K562 (cell line): ENCODE results near the gene BHLHE40. TPM values are rescaled to one million over a fixed set of nuclear protein-coding genes. Genes with fewer than 3 reads are reported as not detected.

ENCODE experiments used
- ARID1B ChIP-seq: fragments of 450-650 bp; IDR thresholded peaks from 2 replicates; pipeline ENCODE4 v1.6.1; 2016; ENCODE audit warnings: antibody characterized with exemption, mild to moderate bottlenecking, inconsistent platforms
- BRD9 ChIP-seq: fragments of 450-650 bp; IDR thresholded peaks from 2 replicates; pipeline ENCODE4 v1.6.1; 2018; ENCODE audit warnings: low read depth; ENCODE audit not compliant: partially characterized antibody
- DDX20 ChIP-seq: fragments of 450-650 bp; IDR thresholded peaks from 2 replicates; pipeline ENCODE4 v1.6.1; 2016; ENCODE audit warnings: missing genetic modification characterization, low read depth, mild to moderate bottlenecking, missing compliant biosample characterization, moderate library complexity
- ELF4 ChIP-seq: fragments of 450-650 bp; formaldehyde crosslinking; IDR thresholded peaks from 2 replicates; pipeline ENCODE4 v1.4.0; 2022; ENCODE audit warnings: missing genetic modification characterization
- FOXA1 ChIP-seq: fragments of 450-650 bp; IDR thresholded peaks from 2 replicates; pipeline ENCODE4 v1.6.1; 2016; ENCODE audit warnings: mild to moderate bottlenecking, borderline replicate concordance
- FOXJ2 ChIP-seq: fragments of 200-800 bp; sonication (Bioruptor generic); IDR thresholded peaks from 2 replicates; pipeline ENCODE4 v1.6.1; 2016; ENCODE audit warnings: missing genetic modification characterization, missing compliant biosample characterization
- MECOM ChIP-seq: fragments of 250-450 bp; sonication (Bioruptor Pico); IDR thresholded peaks from 2 replicates; pipeline ENCODE4 v1.8.0; 2022; ENCODE audit warnings: inconsistent platforms
- MED1 ChIP-seq: sonication (generic); formaldehyde crosslinking; IDR thresholded peaks from 2 replicates; pipeline ENCODE4 v1.8.1; 2023; ENCODE audit warnings: missing genetic modification reagents, borderline replicate concordance
- PYGO2 ChIP-seq: fragments of 450-650 bp; IDR thresholded peaks from 2 replicates; pipeline ENCODE4 v1.6.1; 2016; ENCODE audit warnings: mild to moderate bottlenecking, missing genetic modification characterization, moderate library complexity, missing compliant biosample characterization
- RUNX1 ChIP-seq: sonication (generic); IDR thresholded peaks from 2 replicates; pipeline ENCODE4 v1.6.1; 2016; ENCODE audit warnings: antibody characterized with exemption, low read depth
- SMARCB1 ChIP-seq: IDR thresholded peaks from 2 replicates; pipeline ENCODE4 v1.6.1; 2011; ENCODE audit warnings: improper control_type of control experiment, low read depth; ENCODE audit not compliant: insufficient read length
- SNAPC5 ChIP-seq: fragments of 250-450 bp; sonication (Bioruptor Pico); IDR thresholded peaks from 2 replicates; pipeline ENCODE4 v1.8.0; 2021; ENCODE audit warnings: moderate library complexity, mild to moderate bottlenecking, inconsistent platforms
- TEAD4 ChIP-seq, 2 experiments: sonication (generic) in 1 of 2; formaldehyde crosslinking in 1 of 2; IDR thresholded peaks; 2 replicates each; pipeline versions ENCODE4 v1.6.1 to v1.8.0; 2012 to 2022; ENCODE audit warnings: borderline replicate concordance in 1 of 2, inconsistent platforms in 1 of 2, low read length in 1 of 2, mild to moderate bottlenecking in 1 of 2, missing genetic modification reagents in 1 of 2
- THAP12 ChIP-seq: fragments of 250-450 bp; sonication (Bioruptor Pico); IDR thresholded peaks from 2 replicates; pipeline ENCODE4 v1.9.0; 2021; ENCODE audit warnings: mild to moderate bottlenecking, inconsistent platforms
- WHSC1 ChIP-seq: IDR thresholded peaks from one replicate; pipeline ENCODE4 v1.6.1; 2012; ENCODE audit warnings: low read length, control low read depth, inconsistent platforms
- ZBTB11 ChIP-seq, 3 experiments: fragments of 200-800 bp in 1 of 3; fragments of 250-450 bp in 1 of 3; fragments of 450-650 bp in 1 of 3; sonication (Bioruptor Pico) in 1 of 3; sonication (Bioruptor generic) in 1 of 3; formaldehyde crosslinking in 1 of 3; IDR thresholded peaks; 2 replicates each; pipeline versions ENCODE4 v1.6.1 to v1.8.0; 2016 to 2022; ENCODE audit warnings: mild to moderate bottlenecking in 2 of 3, missing genetic modification characterization in 2 of 3, missing compliant biosample characterization in 1 of 3, moderate library complexity in 1 of 3
- ZBTB2 ChIP-seq: fragments of 450-650 bp; IDR thresholded peaks from 2 replicates; pipeline ENCODE4 v1.6.1; 2016; ENCODE audit warnings: antibody characterized with exemption
- ZNF324 ChIP-seq: fragments of 250-450 bp; sonication (Bioruptor Pico); IDR thresholded peaks from 2 replicates; pipeline ENCODE4 v1.4.0; 2020; ENCODE audit warnings: mild to moderate bottlenecking
- polyA plus RNA-seq, 8 experiments: library from polyadenylated mRNA; depleted of rRNA in 4 of 8; stranded (reverse) in 5 of 8; unstranded in 3 of 8; fragments of >200 nt; fragmentation: Nextera tagmentation in 2 of 8; fragmentation: Illumina TruSeq in 1 of 8; extraction: Ambion mirVana in 2 of 8; extraction: Trizol in 1 of 8; gene quantifications; 2 replicates each; pipeline versions ENCODE4 v1.2.1 to v1.2.3, GENCODE V29; 2011 to 2014; ENCODE audit warnings: inconsistent platforms in 1 of 8, missing spikeins in 1 of 8
- total RNA-seq, 7 experiments: library from RNA; depleted of rRNA in 6 of 7; stranded (reverse); fragments of >200 nt in 6 of 7; fragmentation: Illumina TruSeq in 2 of 7; extraction: Trizol in 2 of 7; gene quantifications; 2 replicates each; pipeline versions ENCODE4 v1.2.1 to v1.2.3, GENCODE V29; 2011 to 2021; ENCODE audit warnings: low replicate concordance in 1 of 7

Gene BHLHE40
- total and polyA plus RNA-seq, 9 of the 15 experiments (the other 6 are each of a cell fraction or from before 2014, with no cell fraction given), result 12.0 to 83.9 (median 31.4) TPM

GRCh38 chr3:5021116-5022092, 42.2 kb downstream of the BHLHE40 start (continued):
- TF ChIP-seq ZBTB11 (CRISPR knock-in tag; IDR thresholded peaks at IDR 0.05) (peak in 1 of 3 experiments; percentile 61; a peak in 2 of 6 replicates), BRD9 (peak; percentile 73), PYGO2 (tag) (no peak), RUNX1 (no peak), MED1 (CRISPR knock-in tag) (no peak), ZBTB2 (no peak), WHSC1 (no peak), FOXA1 (no peak), SMARCB1 (no peak), SNAPC5 (no peak), ZNF324 (CRISPR knock-in tag) (no peak), ARID1B (peak; percentile 27; the same call in 1 of the 2 replicates), ELF4 (peak; percentile 81; the same call in 1 of the 2 replicates), THAP12 (CRISPR knock-in tag) (no peak), DDX20 (tag) (0 out of 2 replicates have a peak, but pooled peaks have one; percentile 16), FOXJ2 (peak; percentile 37; the same call in 1 of the 2 replicates), TEAD4 (IDR thresholded peaks at IDR 0.05; ENCODE audit: low read length) (no peak), TEAD4 (CRISPR knock-in tag; IDR thresholded peaks at IDR 0.05; ENCODE audit: borderline replicate concordance) (no peak), MECOM (no peak; the same call in 1 of the 2 replicates)
